ENCODE data around the gene SLC34A1.

- TF ChIP-seq CTCF (conservative IDR thresholded peaks at IDR 0.05) (peak; percentile 66), EZH2 (IDR thresholded peaks at IDR 0.05; ENCODE audit: low read depth) (no peak)
These were observed 13.6 kb upstream of the SLC34A1 start for GRCh38 chr5:177370488-177371119.

Data from PC-9 (cell line).